ENCODE results near the gene SLC25A39. TPM values are rescaled to one million over a fixed set of nuclear protein-coding genes. Genes with fewer than 3 reads are reported as not detected.

The SLC25A39 gene, protein sequence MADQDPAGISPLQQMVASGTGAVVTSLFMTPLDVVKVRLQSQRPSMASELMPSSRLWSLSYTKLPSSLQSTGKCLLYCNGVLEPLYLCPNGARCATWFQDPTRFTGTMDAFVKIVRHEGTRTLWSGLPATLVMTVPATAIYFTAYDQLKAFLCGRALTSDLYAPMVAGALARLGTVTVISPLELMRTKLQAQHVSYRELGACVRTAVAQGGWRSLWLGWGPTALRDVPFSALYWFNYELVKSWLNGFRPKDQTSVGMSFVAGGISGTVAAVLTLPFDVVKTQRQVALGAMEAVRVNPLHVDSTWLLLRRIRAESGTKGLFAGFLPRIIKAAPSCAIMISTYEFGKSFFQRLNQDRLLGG
- 145 to 205 TPM (median 196 TPM) in 5 replicates for total RNA-seq (2022; extraction: Qiagen RNA extraction)

DNA sequence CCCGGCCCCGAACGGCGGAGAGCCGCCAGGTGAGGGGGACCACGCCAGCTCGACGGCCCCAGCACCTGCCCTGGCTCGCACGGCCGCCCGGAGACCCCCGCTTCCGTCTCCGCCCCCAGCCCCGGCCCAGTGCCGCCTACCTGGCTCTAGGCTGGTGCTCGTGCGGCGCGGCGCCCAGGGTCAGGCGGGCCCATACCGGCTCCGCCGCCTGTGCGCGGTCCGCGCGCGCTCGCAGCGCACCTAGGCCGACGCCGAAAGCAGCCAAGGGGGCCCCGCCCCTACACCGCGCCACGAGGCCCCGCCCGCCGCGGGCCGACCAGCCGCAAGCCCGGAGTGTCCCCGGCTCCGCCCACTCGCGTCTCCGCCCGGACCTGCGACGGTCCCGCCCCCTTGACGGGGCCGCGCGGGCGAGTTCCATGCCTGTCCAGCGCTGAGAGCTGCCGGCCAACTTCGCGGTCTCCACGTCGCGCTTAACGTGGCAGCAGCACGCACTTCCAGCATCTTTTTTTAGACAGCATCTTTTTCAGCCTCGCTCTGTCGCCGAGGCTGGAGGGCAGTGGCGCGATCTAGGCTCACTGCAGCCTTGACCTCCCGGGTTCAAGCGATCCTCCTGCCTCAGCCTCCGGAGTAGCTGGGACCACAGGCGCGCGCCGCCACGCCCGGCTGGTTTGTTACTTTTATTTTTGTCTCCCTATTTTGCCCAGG lies at the start of gene SLC25A39:
SLC25A39 (minus strand) TSS at position 253 of the 705 bp plus-strand sequence. CDS start 1,261 bp downstream, outside the sequence.

DNA sequence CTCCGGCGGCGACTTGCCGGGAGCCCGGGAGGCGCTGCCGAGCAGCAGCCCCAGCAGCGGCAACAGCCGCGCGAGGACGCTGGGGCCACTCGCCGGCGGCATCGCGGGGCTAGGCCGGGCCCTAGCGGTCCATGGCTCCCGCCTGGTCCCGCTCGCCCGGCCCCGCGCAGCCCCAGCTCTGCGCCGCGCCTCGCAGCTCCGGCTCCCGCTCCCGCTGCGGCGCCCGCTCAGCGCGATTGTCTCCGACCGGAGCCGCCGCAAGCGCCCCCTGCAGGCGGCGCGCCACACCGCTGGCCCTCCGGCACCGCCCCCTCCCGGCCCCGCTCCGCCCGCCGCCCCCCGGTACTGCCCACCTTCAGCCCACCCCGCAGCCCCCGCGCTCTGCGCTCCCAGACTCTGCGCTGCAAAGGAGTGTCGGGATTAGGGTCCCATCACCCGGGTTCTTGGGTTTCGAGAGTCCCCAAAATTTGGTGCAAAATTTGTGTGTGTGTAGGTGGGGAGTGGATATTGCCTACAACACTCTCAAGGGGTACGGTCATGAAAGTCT lies 39.1 kb upstream of the SLC25A39 start, which contains the start of gene FAM171A2:
FAM171A2 (minus strand) TSS at position 241 of the 547 bp plus-strand sequence; CDS start at position 102, 139 bp downstream.

DNA sequence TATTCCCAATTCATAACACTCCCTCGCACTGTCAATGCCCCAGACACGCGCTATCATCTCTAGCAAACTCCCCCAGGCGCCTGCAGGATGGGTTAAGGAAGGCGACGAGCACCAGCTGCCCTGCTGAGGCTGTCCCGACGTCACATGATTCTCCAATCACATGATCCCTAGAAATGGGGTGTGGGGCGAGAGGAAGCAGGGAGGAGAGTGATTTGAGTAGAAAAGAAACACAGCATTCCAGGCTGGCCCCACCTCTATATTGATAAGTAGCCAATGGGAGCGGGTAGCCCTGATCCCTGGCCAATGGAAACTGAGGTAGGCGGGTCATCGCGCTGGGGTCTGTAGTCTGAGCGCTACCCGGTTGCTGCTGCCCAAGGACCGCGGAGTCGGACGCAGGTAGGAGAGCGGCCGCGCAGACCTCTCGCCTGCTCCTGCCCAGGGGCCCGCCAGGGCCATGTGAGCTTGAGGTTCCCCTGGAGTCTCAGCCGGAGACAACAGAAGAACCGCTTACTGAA lies 20.4 kb upstream of the SLC25A39 start, which contains the start of gene GRN:
GRN (plus strand) TSS at position 364 of the 515 bp plus-strand sequence. CDS start 3,863 bp downstream, outside the sequence.

DNA sequence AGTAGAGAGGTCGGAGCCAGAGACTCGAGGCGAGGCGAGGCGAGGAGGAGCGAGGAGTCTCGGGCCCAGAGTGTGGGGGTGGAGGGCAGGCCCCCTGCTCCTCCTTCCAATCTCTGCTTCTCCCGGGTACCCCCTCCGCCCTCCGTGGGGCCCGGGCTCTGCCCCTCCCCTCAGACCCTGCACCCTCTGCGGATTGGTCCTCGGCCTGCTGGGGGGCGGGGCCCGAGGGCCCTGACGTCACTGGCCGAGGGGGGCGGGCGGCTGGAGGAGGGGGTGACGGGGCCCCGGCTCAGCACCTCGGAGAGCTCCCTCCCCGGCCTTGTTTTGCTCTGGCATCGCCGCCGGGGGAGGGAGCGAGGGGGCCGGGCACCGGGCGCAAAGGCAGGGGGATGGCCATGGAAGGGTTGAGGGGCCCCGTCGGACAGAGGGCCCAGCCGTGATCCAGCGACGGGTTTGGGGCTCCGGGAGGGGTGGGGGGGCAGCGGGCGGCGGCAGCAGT lies 16.3 kb downstream of the SLC25A39 start, which contains the start of gene RUNDC3A:
RUNDC3A (plus strand) TSS at position 282 of the 499 bp plus-strand sequence. CDS start 232 bp downstream, outside the sequence.

Other genes starting within 250 kb of the SLC25A39 start
- 12.0 to 16.8 TPM (median 15.3 TPM) in 5 replicates for gene HDAC5, start 201.2 kb downstream of the SLC25A39 start, total RNA-seq (2022; extraction: Qiagen RNA extraction)
- gene HROB, start 182.9 kb downstream of the SLC25A39 start, total RNA-seq (2022; extraction: Qiagen RNA extraction), result 8.3 to 11.9 TPM (median 11.3 TPM) in 5 replicates
- 0.07 TPM in 3 of 5 replicates, not detected in the others for gene ASB16, start 154.1 kb downstream of the SLC25A39 start, total RNA-seq (2022; extraction: Qiagen RNA extraction)
- 34.5 to 43.3 TPM (median 42.7 TPM) in 5 replicates for gene TMUB2, start 137.9 kb downstream of the SLC25A39 start, total RNA-seq (2022; extraction: Qiagen RNA extraction)
- 52.9 to 68.2 TPM (median 63.5 TPM) in 5 replicates for gene ATXN7L3, start 124.9 kb downstream of the SLC25A39 start, total RNA-seq (2022; extraction: Qiagen RNA extraction)
- gene UBTF, start 105.1 kb downstream of the SLC25A39 start, total RNA-seq (2022; extraction: Qiagen RNA extraction), result 79.2 to 91.0 TPM (median 85.8 TPM) in 5 replicates
- gene SLC4A1, start 56.7 kb downstream of the SLC25A39 start, total RNA-seq (2022; extraction: Qiagen RNA extraction), result not detected in 5 replicates
- 0.82 to 1.5 TPM (median 0.88 TPM) in 5 replicates for gene RUNDC3A, start 16.2 kb downstream of the SLC25A39 start, total RNA-seq (2022; extraction: Qiagen RNA extraction)
- gene GRN, start 20.5 kb upstream of the SLC25A39 start, total RNA-seq (2022; extraction: Qiagen RNA extraction), result 224 to 253 TPM (median 236 TPM) in 5 replicates
- gene FAM171A2, start 39.0 kb upstream of the SLC25A39 start, total RNA-seq (2022; extraction: Qiagen RNA extraction), result 2.8 to 4.8 TPM (median 3.5 TPM) in 5 replicates
- gene ITGA2B, start 64.8 kb upstream of the SLC25A39 start, total RNA-seq (2022; extraction: Qiagen RNA extraction), result 1.0 to 1.5 TPM (median 1.3 TPM) in 5 replicates
- 16.8 to 25.1 TPM (median 20.3 TPM) in 5 replicates for gene GPATCH8, start 178.6 kb upstream of the SLC25A39 start, total RNA-seq (2022; extraction: Qiagen RNA extraction)
- 23.6 to 37.5 TPM (median 34.8 TPM) in 5 replicates for gene FZD2, start 232.7 kb upstream of the SLC25A39 start, total RNA-seq (2022; extraction: Qiagen RNA extraction)